Body of pancreas (tissue), 4 donors: ENCODE data around the gene FOXK2.

ENCODE experiments used
- CTCF ChIP-seq, 7 experiments: fragments of 450-650 bp in 4 of 7; fragments of 200-600 bp in 3 of 7; sonication (generic) in 3 of 7; IDR thresholded peaks; one replicate each; pipeline ENCODE4 v1.5.1; 2016 to 2019; ENCODE audit warnings: antibody characterized with exemption in 7 of 7
- POLR2A ChIP-seq, 3 donors: fragments of 450-650 bp; IDR thresholded peaks; one replicate each; pipeline ENCODE4 v1.6.1; 2016; ENCODE audit warnings: antibody characterized with exemption in 3 of 3, mild to moderate bottlenecking in 2 of 3

DNA sequence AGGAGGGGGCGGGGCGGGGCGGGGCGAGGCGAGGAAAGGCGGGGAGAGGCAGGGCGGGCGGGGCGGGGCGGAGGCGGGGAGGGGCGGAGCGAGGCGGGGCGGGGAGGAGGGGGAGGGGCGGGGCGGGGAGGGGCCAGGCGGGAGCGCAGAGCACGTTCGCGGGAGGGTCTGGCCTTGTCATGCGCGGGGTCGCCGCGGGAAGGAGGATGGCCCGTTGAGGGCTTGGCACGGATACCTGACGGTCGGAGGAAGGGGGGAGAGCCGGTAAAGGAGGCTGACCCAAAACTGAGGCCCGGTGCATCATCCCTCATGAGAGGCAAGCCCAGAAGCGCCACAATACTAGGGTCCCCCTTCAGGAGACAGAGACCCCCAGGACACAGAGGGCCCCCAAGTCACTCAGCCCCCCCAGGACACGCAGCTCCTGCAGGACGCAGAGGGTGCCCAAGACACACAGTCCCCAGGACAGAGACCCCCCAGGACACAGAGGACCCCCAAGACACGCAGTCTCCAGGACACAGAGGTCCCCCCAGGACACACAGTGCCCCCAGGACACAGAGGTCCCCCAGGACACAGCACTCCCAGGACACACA is 129.3 kb downstream of the FOXK2 start:
- TF ChIP-seq CTCF (IDR thresholded peaks at IDR 0.05) (no peak), POLR2A (IDR thresholded peaks at IDR 0.05) (no peak)
